ENCODE results near the gene ZNHIT2.
A peak's percentile ranks its signal among the peaks of the same experiment; 100 is the strongest.
"Not testable (repeated sequence)": the region's sequence is repeated elsewhere in the genome, so short reads cannot be mapped to it uniquely, and the experiment has no call there.

Gene ZNHIT2

DNA sequence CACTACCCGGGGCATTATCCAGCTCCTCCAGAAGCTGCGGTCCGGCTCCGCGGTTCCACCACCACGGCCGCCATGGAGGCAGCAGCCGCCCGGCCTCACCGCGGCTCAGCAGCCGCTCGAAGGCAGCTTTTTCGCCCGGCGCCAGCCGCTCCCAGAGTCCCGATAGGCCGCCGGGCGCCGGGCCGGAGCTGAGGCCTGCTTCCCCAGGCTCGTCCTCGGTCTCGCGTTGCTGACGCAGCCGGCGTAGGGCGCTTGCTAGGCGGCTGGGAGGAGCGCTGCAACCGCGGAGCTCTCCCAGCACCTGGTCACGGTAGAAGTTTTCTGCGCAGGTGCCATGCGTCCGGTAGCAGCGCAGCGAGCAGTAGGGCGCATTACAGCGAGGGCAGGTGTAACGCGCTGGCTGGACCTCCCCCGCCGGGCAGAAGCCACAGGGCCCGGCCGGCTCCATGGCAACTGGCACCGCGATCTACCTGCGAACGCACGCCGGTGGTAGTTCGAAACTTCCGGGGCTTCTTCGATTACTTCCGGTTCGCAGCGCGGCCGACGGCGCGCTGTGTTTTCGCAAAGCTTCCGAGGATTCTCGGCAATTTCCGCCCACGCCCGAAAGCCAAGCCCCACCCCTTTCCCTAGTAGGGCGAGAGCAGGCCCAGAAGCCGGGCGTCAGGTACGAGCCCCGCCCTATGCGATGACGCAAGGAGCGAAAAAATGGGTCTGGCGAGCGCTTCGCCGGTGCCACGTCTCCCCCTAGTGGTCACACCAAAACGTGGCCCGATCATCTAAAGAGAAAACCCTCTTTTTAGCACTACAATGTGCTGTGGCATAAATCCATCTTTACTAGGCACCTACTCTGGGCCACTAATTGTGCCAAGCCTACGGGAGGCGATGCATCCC, at the start of gene ZNHIT2:
Gene ZNHIT2 (minus strand): TSS at position 496 of the 891 bp plus-strand sequence. CDS start 48 bp downstream, at position 448.
- DNase-seq (ENCODE audit: low spot score) = peak; percentile 99

DNA sequence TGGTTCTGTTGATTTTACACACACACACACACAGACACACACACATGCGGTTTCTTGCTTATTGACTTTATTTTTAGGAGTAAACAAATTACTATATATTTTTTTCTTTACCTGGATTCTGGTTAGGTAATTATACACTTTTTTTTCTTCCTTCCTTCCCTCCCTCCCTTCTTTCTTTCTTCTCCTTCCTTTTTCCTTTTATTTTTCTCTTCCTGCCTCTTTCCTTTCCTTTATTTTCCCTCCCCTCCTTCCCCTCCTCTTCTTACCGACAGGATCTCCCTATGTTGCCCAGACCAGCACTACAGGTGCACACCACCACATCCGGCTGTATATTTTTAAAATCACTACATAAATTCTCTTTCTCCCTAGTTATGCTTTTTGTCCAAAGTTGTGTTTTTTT, 49.4 kb upstream of the ZNHIT2 start:
- no peak for DNase-seq (ENCODE audit: low spot score)

DNA sequence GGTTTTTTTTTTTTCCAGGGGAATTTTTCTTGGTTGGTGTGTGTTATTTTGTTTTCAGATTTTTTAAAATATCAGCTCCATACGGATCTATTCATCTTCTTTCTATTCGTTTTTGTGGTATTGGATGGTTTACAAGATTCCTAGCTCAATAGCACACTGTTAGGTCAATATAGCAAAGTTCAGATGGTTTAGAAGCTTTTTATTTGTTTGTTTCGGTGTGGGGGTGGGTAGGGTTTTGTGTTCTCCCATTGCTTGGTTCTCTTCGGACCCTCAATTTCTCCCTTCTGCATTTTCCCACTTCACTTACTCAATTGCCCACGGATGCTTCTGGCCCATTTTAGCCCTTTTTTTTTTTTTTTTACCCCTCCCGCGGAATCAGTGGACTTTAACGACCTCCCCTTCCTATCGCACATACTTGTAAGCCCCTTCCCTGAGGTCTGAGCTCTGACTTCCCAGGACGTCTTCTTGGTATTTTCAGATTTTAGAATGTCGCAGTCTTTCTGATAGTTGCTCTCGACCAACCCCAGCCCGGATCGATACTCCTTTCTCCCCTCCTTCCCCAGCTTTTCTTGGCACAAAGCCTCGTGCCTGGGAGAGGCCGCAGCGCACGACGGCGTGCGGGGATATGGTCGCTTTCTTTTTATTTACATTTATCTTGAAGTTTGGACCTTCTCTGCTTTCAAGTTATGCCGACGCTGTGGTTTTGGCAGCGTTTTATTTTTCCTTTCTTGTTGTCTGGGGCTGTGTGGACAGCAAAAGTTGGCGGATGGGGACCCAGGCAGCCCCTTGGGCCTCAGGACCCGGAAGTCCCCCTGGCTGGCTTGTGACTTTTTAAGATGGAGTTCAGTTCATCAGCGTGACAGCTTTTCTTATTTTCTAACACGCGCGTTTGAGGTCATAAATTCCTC, 48.2 kb upstream of the ZNHIT2 start:
- no peak for DNase-seq (ENCODE audit: low spot score)

DNA sequence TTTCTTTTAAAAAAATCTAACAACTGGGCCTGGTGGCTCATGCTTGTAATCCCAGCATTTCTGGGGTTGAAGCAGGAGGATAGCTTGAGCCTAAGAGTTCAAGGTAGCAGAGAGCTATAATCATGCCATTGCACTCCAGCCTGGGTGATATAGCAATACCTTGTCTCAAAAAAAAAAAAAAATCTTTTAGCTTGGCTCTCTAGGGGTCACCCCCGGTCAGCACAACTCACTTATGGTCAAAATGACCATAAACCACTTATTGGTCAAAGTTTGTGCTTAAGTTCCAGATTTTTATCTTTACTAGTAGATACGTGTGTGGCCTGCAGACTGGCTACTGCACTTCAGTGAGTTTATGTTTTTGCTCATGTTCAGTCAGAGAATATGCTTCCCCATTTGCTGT, 46.2 kb upstream of the ZNHIT2 start:
- no peak for DNase-seq (ENCODE audit: low spot score)

DNA sequence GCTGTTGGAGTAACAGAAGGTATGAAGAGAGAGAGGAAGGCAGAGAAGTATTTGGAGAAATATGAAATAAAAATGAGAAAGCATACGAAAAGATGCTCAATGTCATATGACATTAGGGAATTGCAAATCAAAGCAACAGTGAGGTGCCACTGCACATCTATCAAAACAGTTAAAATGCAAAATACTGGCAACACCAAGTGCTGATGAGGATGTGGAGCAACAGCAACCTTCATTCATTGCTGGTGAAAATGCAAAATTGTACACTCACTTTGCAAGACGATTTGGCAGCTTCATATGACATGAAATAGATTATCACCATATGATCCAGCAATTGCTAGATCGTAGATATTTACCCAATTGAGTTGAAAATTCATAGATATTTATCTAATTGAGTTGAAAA, 43.1 kb upstream of the ZNHIT2 start:
- no peak for DNase-seq (ENCODE audit: low spot score)

GRCh38 chr11:65159012-65159411, 41.5 kb upstream of the ZNHIT2 start:
- no peak for DNase-seq (ENCODE audit: low spot score)

- DNase-seq (ENCODE audit: low spot score) = no peak
Measured at GRCh38 chr11:65157336-65157735, 39.8 kb upstream of the ZNHIT2 start.

GRCh38 chr11:65156926-65157325, 39.4 kb upstream of the ZNHIT2 start:
- no peak for DNase-seq (ENCODE audit: low spot score)

DNA sequence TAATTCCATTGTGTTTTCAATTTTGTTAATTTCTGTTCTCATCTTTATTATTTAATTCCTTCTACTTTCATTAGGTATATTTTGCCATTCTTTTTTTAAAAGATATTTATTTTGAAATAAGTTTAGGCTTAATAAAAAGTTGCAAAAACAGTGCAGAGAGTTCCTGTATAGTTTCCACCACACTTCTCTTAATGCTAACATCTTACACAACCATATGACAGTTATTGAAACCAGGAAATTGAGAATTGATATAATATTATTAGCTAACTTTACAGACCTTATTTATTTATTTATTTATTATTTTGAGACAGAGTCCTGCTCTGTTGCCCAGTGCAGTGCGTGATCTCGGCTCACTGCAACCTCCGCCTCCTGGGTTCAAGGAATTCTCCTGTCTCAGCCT, 38.8 kb upstream of the ZNHIT2 start:
- DNase-seq (ENCODE audit: low spot score) = no peak

GRCh38 chr11:65152122-65152521, 34.6 kb upstream of the ZNHIT2 start:
- no peak for DNase-seq (ENCODE audit: low spot score)

GRCh38 chr11:65151331-65151899, 33.9 kb upstream of the ZNHIT2 start:
- DNase-seq (ENCODE audit: low spot score) = no peak

GRCh38 chr11:65150509-65151299, 33.2 kb upstream of the ZNHIT2 start:
- DNase-seq (ENCODE audit: low spot score) = peak; percentile 78

GRCh38 chr11:65150131-65150508, 32.6 kb upstream of the ZNHIT2 start:
- DNase-seq (ENCODE audit: low spot score) = not testable (repeated sequence)

- no peak for DNase-seq (ENCODE audit: low spot score)
Measured at GRCh38 chr11:65148657-65149056, 31.2 kb upstream of the ZNHIT2 start.

GRCh38 chr11:65147352-65148075, 30.0 kb upstream of the ZNHIT2 start:
- DNase-seq (ENCODE audit: low spot score) = no peak

DNA sequence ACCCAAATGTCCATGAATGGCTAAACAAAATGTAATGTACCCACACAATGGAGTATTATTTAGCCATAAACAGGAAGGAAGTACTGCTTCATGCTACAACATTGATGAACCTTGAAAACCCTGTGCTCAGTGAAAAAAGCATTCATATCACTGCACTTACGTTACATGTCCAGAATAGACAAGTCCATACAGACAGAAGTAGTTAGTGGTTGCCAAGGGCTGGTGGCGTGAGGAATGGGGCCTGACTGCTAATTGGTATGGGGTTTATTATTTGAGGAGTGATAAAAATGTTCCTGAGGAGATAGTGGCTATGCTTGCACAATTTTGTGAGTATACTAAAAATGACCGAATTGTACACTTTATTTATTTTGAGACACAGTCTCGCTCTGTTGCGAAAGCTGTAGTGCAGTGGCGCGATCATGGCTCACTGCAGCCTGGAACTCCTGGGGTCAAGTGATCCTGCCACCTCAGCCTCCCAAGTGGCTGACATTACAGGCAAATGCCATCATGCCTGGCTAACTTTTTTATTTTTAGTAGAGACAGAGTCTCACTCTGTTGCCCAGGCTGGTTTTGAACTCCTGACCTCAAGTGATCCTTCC, 24.5 kb upstream of the ZNHIT2 start:
- DNase-seq (ENCODE audit: low spot score) = no peak

DNA sequence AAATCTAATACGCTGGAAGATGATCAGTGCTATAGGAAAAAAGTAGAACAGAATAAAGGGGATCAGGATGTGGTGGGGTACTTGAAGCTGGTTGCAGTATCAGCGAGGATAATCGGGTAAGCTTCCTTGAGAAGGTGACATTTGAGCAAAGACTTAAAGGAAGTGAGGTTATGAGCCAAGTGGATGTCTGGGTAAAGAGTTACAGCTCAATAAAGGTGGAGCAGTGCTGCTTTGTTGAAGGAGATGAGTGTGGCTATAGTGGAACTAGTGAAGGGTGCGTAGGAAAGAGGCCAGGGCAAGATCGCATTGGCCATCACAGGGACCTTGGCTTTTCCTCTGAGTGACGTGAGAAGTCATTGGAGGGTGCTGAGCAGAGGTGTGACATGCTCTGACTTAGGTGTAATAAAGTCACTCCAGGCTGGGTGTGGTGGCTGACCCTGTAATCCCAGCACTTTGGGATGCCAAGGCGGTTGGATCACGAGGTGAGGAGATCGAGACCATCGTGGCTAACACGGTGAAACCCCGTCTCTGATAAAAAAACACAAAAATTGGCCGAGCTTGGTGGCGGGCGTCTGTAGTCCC, 19.1 kb upstream of the ZNHIT2 start:
- DNase-seq (ENCODE audit: low spot score) = no peak

- DNase-seq (ENCODE audit: low spot score) = no peak
Measured at GRCh38 chr11:65135633-65136145, 18.2 kb upstream of the ZNHIT2 start.

DNA sequence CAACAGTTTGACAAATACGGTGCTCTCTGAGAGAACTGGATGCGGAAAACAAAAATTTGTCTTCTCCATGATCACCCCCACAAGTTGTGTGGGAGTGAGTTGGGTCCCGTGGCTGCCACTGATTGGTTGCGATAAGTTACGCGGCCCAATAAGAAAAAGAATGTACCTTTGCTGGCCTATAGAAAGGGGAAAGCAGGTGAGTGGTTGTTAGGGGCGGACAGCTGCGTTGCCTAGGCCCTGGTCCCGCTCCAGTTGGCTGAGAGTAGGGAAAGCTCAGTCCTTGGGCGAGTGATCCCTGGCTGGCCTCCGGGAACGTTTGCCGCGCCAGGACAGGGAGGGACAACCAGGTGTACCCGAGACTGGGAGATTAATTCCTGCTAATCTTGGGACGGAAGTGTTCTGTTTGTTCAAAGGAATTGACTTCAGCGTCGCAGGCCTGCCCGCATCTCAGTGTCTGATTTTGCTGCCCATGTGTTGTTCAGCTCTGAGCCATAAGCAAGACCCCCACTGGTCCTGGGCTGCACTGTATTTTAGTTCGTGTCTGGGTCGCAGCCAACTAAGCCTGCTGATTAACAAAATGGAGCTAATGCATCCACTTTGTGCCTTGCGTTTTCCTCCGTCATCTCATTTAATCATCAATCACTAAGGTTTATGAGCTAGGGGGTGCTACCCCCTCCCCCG, 17.6 kb upstream of the ZNHIT2 start:
- DNase-seq (ENCODE audit: low spot score) = peak; percentile 95
